HG03045 (cell line): Measurements from ENCODE around the gene SPO11.
"Not testable (repeated sequence)": the region's sequence is repeated elsewhere in the genome, so short reads cannot be mapped to it uniquely, and the experiment has no call there.

Experiments used
- ATAC-seq: cut with Tn5 transposase; IDR thresholded peaks from one replicate; pipeline ENCODE4 v1.9.1; 2021; ENCODE audit warnings: mild to moderate bottlenecking, moderate library complexity; ENCODE audit not compliant: unreplicated experiment

Gene SPO11

GRCh38 chr20:57332105-57333089 lies 2.8 kb downstream of the SPO11 start:
- ATAC-seq, result no peak

GRCh38 chr20:57335392-57335791 lies 5.8 kb downstream of the SPO11 start:
- no peak for ATAC-seq

GRCh38 chr20:57341663-57342062 lies 12.1 kb downstream of the SPO11 start:
- ATAC-seq, result no peak

- ATAC-seq, result no peak
These were observed 13.2 kb downstream of the SPO11 start for GRCh38 chr20:57342829-57343228.

GRCh38 chr20:57346477-57346876 lies 16.9 kb downstream of the SPO11 start:
- no peak for ATAC-seq

GRCh38 chr20:57347393-57347792 lies 17.8 kb downstream of the SPO11 start:
- no peak for ATAC-seq

GRCh38 chr20:57348200-57348921 lies 18.8 kb downstream of the SPO11 start:
- not testable (repeated sequence) for ATAC-seq

- ATAC-seq, result not testable (repeated sequence)
These were observed 19.4 kb downstream of the SPO11 start for GRCh38 chr20:57348922-57349574.

- ATAC-seq, result no peak
These were observed 20.6 kb downstream of the SPO11 start for GRCh38 chr20:57350081-57350710.

GRCh38 chr20:57350726-57351041 lies 21.1 kb downstream of the SPO11 start:
- not testable (repeated sequence) for ATAC-seq

GRCh38 chr20:57351042-57351783 lies 21.6 kb downstream of the SPO11 start, which contains the start of gene RAE1:
Gene RAE1, plus strand, starts transcription at chr20:57351255. Its CDS starts 2,784 bp downstream, at chr20:57354039.
- ATAC-seq, result peak; percentile 71

GRCh38 chr20:57352305-57352704 lies 22.7 kb downstream of the SPO11 start:
- ATAC-seq, result no peak

GRCh38 chr20:57353351-57353750 lies 23.7 kb downstream of the SPO11 start:
- ATAC-seq, result no peak

GRCh38 chr20:57361517-57361916 lies 31.9 kb downstream of the SPO11 start:
- no peak for ATAC-seq

- ATAC-seq, result no peak
These were observed 34.8 kb downstream of the SPO11 start for GRCh38 chr20:57364451-57364850.

GRCh38 chr20:57369596-57369995 lies 40.0 kb downstream of the SPO11 start:
- ATAC-seq, result no peak

GRCh38 chr20:57370316-57370715 lies 40.7 kb downstream of the SPO11 start:
- no peak for ATAC-seq

GRCh38 chr20:57371363-57371762 lies 41.8 kb downstream of the SPO11 start:
- ATAC-seq, result no peak

- ATAC-seq, result no peak
These were observed 42.6 kb downstream of the SPO11 start for GRCh38 chr20:57372157-57372556.
